ENCODE measurements around the gene KCTD13.

GRCh38 chr16:29910819-29911675, 15.0 kb downstream of the KCTD13 start:
- TF ChIP-seq CTCF (IDR thresholded peaks at IDR 0.05) (no peak), POLR2AphosphoS5 (IDR thresholded peaks at IDR 0.05) (no peak), EP300 (IDR thresholded peaks at IDR 0.05) (no peak), POLR2A (IDR thresholded peaks at IDR 0.05) (no peak)
